Parathyroid adenoma (tissue), 2 donors: ENCODE results near the gene ARRB2.

Experiments
- H2AFZ ChIP-seq: fragments of 300-600 bp; sonication (generic); one replicate; pipeline ENCODE4 v1.7.0; 2017; ENCODE audit warnings: antibody characterized with exemption, mild to moderate bottlenecking
- H3K27ac ChIP-seq: fragments of 300-600 bp; sonication (generic); one replicate; pipeline ENCODE4 v1.7.0; 2017
- H3K27me3 ChIP-seq: fragments of 300-600 bp; sonication (generic); one replicate; pipeline ENCODE4 v1.7.0; 2017; ENCODE audit warnings: low read length; ENCODE audit not compliant: control insufficient read depth, insufficient read depth
- H3K36me3 ChIP-seq: fragments of 300-600 bp; sonication (generic); one replicate; pipeline ENCODE4 v1.7.0; 2017; ENCODE audit warnings: low read length; ENCODE audit not compliant: control insufficient read depth, insufficient read depth
- H3K4me1 ChIP-seq: fragments of 300-600 bp; sonication (generic); one replicate; pipeline ENCODE4 v1.7.0; 2017; ENCODE audit warnings: control low read depth
- H3K4me2 ChIP-seq: fragments of 300-600 bp; sonication (generic); one replicate; pipeline ENCODE4 v1.7.0; 2017; ENCODE audit warnings: low read length
- H3K4me3 ChIP-seq: fragments of 300-600 bp; sonication (generic); one replicate; pipeline ENCODE4 v1.7.0; 2017; ENCODE audit warnings: low read depth, low read length
- H3K79me2 ChIP-seq: fragments of 300-600 bp; sonication (generic); one replicate; pipeline ENCODE4 v1.7.0; 2017; ENCODE audit warnings: control low read depth
- H3K9ac ChIP-seq: fragments of 300-600 bp; sonication (generic); one replicate; pipeline ENCODE4 v1.7.0; 2017; ENCODE audit warnings: mild to moderate bottlenecking
- H3K9me3 ChIP-seq: fragments of 300-600 bp; sonication (generic); one replicate; pipeline ENCODE4 v1.7.0; 2017; ENCODE audit warnings: low read length; ENCODE audit not compliant: control insufficient read depth
- TF ChIP-seq, protein P1 (sequence below): fragments of 300-600 bp; sonication (generic); IDR thresholded peaks from one replicate; pipeline ENCODE4 v1.7.0; 2017; ENCODE audit warnings: antibody characterized with exemption, mild to moderate bottlenecking
- donor health status: primary hyperparathyroidism.

ARRB2 gene

GRCh38 chr17:4666296-4666695 is 44.1 kb upstream of the ARRB2 start:
- no peaks in the 10 kb centered on the region for H3K36me3 ChIP-seq
- H3K4me1 ChIP-seq: no peaks in the 10 kb centered on the region
- H3K79me2 ChIP-seq: no peaks in the 10 kb centered on the region
- H3K9ac ChIP-seq: no peak overlapping the region
- H2AFZ ChIP-seq: no peak overlapping the region
- H3K9me3 ChIP-seq: no peaks in the 10 kb centered on the region
- H3K27me3 ChIP-seq: no peaks in the 10 kb centered on the region
- no peak overlapping the region for H3K4me2 ChIP-seq
- H3K4me3 ChIP-seq: no peak overlapping the region
- TF ChIP-seq, protein P1, sequence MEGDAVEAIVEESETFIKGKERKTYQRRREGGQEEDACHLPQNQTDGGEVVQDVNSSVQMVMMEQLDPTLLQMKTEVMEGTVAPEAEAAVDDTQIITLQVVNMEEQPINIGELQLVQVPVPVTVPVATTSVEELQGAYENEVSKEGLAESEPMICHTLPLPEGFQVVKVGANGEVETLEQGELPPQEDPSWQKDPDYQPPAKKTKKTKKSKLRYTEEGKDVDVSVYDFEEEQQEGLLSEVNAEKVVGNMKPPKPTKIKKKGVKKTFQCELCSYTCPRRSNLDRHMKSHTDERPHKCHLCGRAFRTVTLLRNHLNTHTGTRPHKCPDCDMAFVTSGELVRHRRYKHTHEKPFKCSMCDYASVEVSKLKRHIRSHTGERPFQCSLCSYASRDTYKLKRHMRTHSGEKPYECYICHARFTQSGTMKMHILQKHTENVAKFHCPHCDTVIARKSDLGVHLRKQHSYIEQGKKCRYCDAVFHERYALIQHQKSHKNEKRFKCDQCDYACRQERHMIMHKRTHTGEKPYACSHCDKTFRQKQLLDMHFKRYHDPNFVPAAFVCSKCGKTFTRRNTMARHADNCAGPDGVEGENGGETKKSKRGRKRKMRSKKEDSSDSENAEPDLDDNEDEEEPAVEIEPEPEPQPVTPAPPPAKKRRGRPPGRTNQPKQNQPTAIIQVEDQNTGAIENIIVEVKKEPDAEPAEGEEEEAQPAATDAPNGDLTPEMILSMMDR: no peak
- H3K27ac ChIP-seq: no peak overlapping the region

GRCh38 chr17:4667166-4667565 is 43.3 kb upstream of the ARRB2 start:
- Histone ChIP-seq H3K27me3 (no peaks in the 10 kb centered on the region), H2AFZ (no peak overlapping the region), H3K4me3 (no peak overlapping the region), H3K9me3 (no peaks in the 10 kb centered on the region), H3K4me2 (no peak overlapping the region), H3K4me1 (no peaks in the 10 kb centered on the region), H3K9ac (no peak overlapping the region), H3K79me2 (no peaks in the 10 kb centered on the region), H3K36me3 (no peaks in the 10 kb centered on the region), H3K27ac (no peak overlapping the region)
- TF ChIP-seq, protein P1: no peak

GRCh38 chr17:4672055-4672630 is 38.3 kb upstream of the ARRB2 start:
- Histone ChIP-seq H3K4me2 (no peak overlapping the region), H3K9me3 (no peaks in the 10 kb centered on the region), H3K4me3 (no peak overlapping the region), H3K27ac (no peak overlapping the region), H3K4me1 (no peaks in the 10 kb centered on the region), H3K9ac (no peak overlapping the region), H3K27me3 (no peaks in the 10 kb centered on the region), H3K79me2 (peaks cover 1% of the 10 kb centered on the region), H3K36me3 (no peaks in the 10 kb centered on the region), H2AFZ (no peak overlapping the region)
- TF ChIP-seq, protein P1: no peak

- H3K4me2 ChIP-seq: no peak overlapping the region
- no peak overlapping the region for H3K9ac ChIP-seq
- no peak overlapping the region for H2AFZ ChIP-seq
- no peaks in the 10 kb centered on the region for H3K27me3 ChIP-seq
- H3K9me3 ChIP-seq: no peaks in the 10 kb centered on the region
- no peak overlapping the region for H3K27ac ChIP-seq
- TF ChIP-seq, protein P1: no peak
- no peak overlapping the region for H3K4me3 ChIP-seq
- peaks cover 2% of the 10 kb centered on the region for H3K79me2 ChIP-seq
- H3K4me1 ChIP-seq: no peaks in the 10 kb centered on the region
- no peaks in the 10 kb centered on the region for H3K36me3 ChIP-seq
These were observed 37.7 kb upstream of the ARRB2 start for GRCh38 chr17:4672751-4673150.

GRCh38 chr17:4673169-4673568 is 37.3 kb upstream of the ARRB2 start:
- no peaks in the 10 kb centered on the region for H3K36me3 ChIP-seq
- H3K4me3 ChIP-seq: no peak overlapping the region
- no peaks in the 10 kb centered on the region for H3K4me1 ChIP-seq
- H3K79me2 ChIP-seq: peaks cover 2% of the 10 kb centered on the region
- H3K4me2 ChIP-seq: no peak overlapping the region
- H3K27ac ChIP-seq: no peak overlapping the region
- no peak overlapping the region for H3K9ac ChIP-seq
- TF ChIP-seq, protein P1: no peak
- no peaks in the 10 kb centered on the region for H3K9me3 ChIP-seq
- no peaks in the 10 kb centered on the region for H3K27me3 ChIP-seq
- H2AFZ ChIP-seq: no peak overlapping the region
